Mesendoderm (in vitro differentiated cells): ENCODE results near the gene PRKCB.
"Not testable (repeated sequence)": the region's sequence is repeated elsewhere in the genome, so short reads cannot be mapped to it uniquely, and the experiment has no call there.

Experiments used
- DNase-seq: peaks from one replicate; pipeline ENCODE4 v3.0.0; 2013
- H2AK5ac ChIP-seq: 2 replicates; pipeline ENCODE4 v1.6.1; 2013; ENCODE audit warnings: low read length, inconsistent platforms
- H2BK120ac ChIP-seq: 2 replicates; pipeline ENCODE4 v1.6.1; 2013; ENCODE audit warnings: low read depth, mild to moderate bottlenecking, low read length, moderate library complexity, mixed read lengths
- H2BK15ac ChIP-seq: replicated peaks from 2 replicates; pipeline ENCODE4 v1.6.1; 2013; ENCODE audit warnings: low read depth, mild to moderate bottlenecking, moderate library complexity
- H2BK5ac ChIP-seq: 2 replicates; pipeline ENCODE4 v1.6.1; 2013; ENCODE audit warnings: low read length, inconsistent platforms
- H3K18ac ChIP-seq: 2 replicates; pipeline ENCODE4 v1.6.1; 2013; ENCODE audit warnings: mild to moderate bottlenecking, low read length, mixed read lengths
- H3K23ac ChIP-seq: one replicate; pipeline ENCODE4 v1.6.1; 2013; ENCODE audit warnings: low read length
- H3K27ac ChIP-seq: 2 replicates; pipeline ENCODE4 v1.5.1; 2013; ENCODE audit warnings: low read depth, mild to moderate bottlenecking, inconsistent platforms, low read length, moderate library complexity
- H3K27me3 ChIP-seq: 2 replicates; pipeline ENCODE4 v1.6.1; 2013; ENCODE audit warnings: low read length, control low read depth, mild to moderate bottlenecking, inconsistent platforms; ENCODE audit not compliant: insufficient read depth, poor library complexity
- H3K36me3 ChIP-seq: 2 replicates; pipeline ENCODE4 v1.6.1; 2013; ENCODE audit warnings: low read length, inconsistent platforms; ENCODE audit not compliant: control insufficient read depth, insufficient read depth
- H3K4ac ChIP-seq: one replicate; pipeline ENCODE4 v1.6.1; 2013; ENCODE audit warnings: low read depth, mild to moderate bottlenecking, low read length, moderate library complexity
- H3K4me1 ChIP-seq: 2 replicates; pipeline ENCODE4 v1.6.1; 2013; ENCODE audit warnings: low read depth, low read length, inconsistent platforms; ENCODE audit not compliant: control insufficient read depth
- H3K4me2 ChIP-seq: 2 replicates; pipeline ENCODE4 v1.6.1; 2013; ENCODE audit warnings: low read length
- H3K4me3 ChIP-seq: 2 replicates; pipeline ENCODE4 v1.5.1; 2013; ENCODE audit warnings: mild to moderate bottlenecking, low read length
- H3K56ac ChIP-seq: one replicate; pipeline ENCODE4 v1.6.1; 2013; ENCODE audit warnings: low read length
- H3K79me1 ChIP-seq: 2 replicates; pipeline ENCODE4 v1.6.1; 2013; ENCODE audit warnings: low read length, inconsistent platforms
- H3K79me2 ChIP-seq: 2 replicates; pipeline ENCODE4 v1.6.1; 2013; ENCODE audit warnings: mild to moderate bottlenecking, low read length; ENCODE audit not compliant: control insufficient read depth, insufficient read depth
- H3K9ac ChIP-seq: 2 replicates; pipeline ENCODE4 v1.6.1; 2013; ENCODE audit warnings: low read length, inconsistent platforms
- H4K5ac ChIP-seq: one replicate; pipeline ENCODE4 v1.6.1; 2013; ENCODE audit warnings: low read length
- H4K8ac ChIP-seq: one replicate; pipeline ENCODE4 v1.6.1; 2013; ENCODE audit warnings: low read depth, mild to moderate bottlenecking, control low read depth, low read length, moderate library complexity
- WGBS: extraction: QIAGEN DNeasy Blood & Tissue Kit; methylation state at CpG from one replicate; pipeline ENCODE4 v1.1.7; 2013; ENCODE audit warnings: low lambda C conversion rate, missing lambda C conversion rate; ENCODE audit not compliant: insufficient coverage; ENCODE audit errors: extremely low coverage; 5-methylcytosine and 5-hydroxymethylcytosine counted together

Gene PRKCB

DNA sequence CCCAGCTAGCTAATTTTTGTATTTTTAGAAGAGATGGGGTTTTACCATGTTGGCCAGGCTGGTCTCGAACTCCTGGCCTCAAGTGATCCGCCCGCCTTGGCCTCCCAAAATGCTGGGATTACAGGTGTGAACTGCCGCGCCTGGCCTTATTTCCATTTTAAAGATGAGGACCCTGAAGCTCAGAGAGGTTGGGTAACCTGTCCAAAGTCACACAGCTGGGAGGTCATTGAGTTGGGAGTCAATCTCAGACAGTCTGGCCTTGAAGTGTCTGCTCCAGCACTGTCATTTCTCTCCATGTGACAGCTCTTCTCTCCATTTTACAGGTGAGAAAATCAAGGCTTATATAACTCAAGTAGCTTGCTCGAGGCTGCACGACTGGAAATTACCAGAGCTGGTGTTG, 179.2 kb downstream of the PRKCB start:
- H3K4me1 ChIP-seq, result not testable (repeated sequence)

DNA sequence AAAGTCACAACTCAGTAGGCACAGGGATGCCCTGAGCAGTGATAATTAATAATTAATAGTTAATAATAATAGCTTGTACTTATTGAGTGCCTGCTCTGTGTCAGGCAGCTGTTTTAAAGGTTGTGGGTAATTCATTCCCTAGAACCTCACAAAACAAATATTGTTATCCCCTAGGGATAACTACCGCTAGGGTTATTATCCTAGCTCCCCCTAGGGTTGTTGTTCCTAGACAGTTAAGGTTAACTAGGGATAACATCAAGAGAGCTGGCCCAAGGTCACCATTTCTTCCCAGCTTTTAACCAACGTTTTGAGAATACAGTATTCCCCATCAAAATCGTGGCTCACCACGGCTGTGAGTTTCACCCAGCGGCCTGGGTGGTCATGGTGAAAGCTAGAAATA, 180.1 kb downstream of the PRKCB start:
- no peak for DNase-seq
- H3K4me1 ChIP-seq, result no peaks in the 10 kb centered on the region
- no peak overlapping the region for H2BK15ac ChIP-seq
- H3K4me3 ChIP-seq, result no peak overlapping the region
- no peaks in the 10 kb centered on the region for H3K79me2 ChIP-seq
- no peak overlapping the region for H3K4ac ChIP-seq
- H3K18ac ChIP-seq, result no peak overlapping the region
- no peak overlapping the region for H3K23ac ChIP-seq
- H4K5ac ChIP-seq, result no peak overlapping the region
- no peak overlapping the region for H2BK120ac ChIP-seq
- H3K4me2 ChIP-seq, result no peak overlapping the region
- H3K9ac ChIP-seq, result no peak overlapping the region
- H4K8ac ChIP-seq, result no peak overlapping the region
- no peaks in the 10 kb centered on the region for H3K79me1 ChIP-seq
- H3K27me3 ChIP-seq, result no peaks in the 10 kb centered on the region
- no peak overlapping the region for H3K56ac ChIP-seq
- WGBS, result no CpG with 5 or more reads among the region's 5 CpGs
- H3K27ac ChIP-seq, result no peak overlapping the region
- no peak overlapping the region for H2AK5ac ChIP-seq
- H3K36me3 ChIP-seq, result no peaks in the 10 kb centered on the region
- H2BK5ac ChIP-seq, result no peak overlapping the region

More for the DNA sequence above, 179.2 kb downstream of the PRKCB start:
- DNase-seq, H2BK5ac ChIP-seq, H3K9ac ChIP-seq, H3K18ac ChIP-seq, H3K56ac ChIP-seq, H2BK15ac ChIP-seq, H3K23ac ChIP-seq, H3K4ac ChIP-seq, H2AK5ac ChIP-seq, H3K4me2 ChIP-seq, H3K27me3 ChIP-seq, H2BK120ac ChIP-seq, H4K8ac ChIP-seq, H3K4me3 ChIP-seq, H3K27ac ChIP-seq, H4K5ac ChIP-seq, H3K79me1 ChIP-seq, H3K79me2 ChIP-seq, H3K36me3 ChIP-seq: not testable (repeated sequence)
- no CpG with 5 or more reads among the region's 7 CpGs for WGBS

DNA sequence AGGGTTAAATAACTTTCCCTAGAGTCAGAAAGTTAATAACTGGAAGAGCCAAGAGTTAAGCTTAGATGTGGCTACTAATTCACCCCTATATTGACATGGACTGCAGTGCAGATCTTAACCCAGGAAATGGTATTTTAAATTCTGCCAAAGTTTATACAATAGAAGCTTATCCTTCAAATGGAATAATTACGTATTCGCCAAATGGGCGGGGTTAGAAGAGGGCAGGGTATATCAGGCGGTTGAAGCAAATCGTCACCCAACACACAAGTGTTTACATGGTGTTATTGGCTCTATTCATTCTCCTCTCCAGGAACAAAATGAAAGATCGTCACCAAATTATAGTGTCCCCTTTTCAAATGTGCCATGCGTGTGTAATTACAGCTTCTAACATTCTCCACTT, 182.7 kb downstream of the PRKCB start:
- Histone ChIP-seq H3K18ac (no peak overlapping the region), H2BK15ac (no peak overlapping the region), H3K79me1 (no peaks in the 10 kb centered on the region), H4K8ac (no peak overlapping the region), H3K27me3 (no peaks in the 10 kb centered on the region), H3K56ac (no peak overlapping the region), H2AK5ac (no peak overlapping the region), H3K9ac (no peak overlapping the region), H3K4me1 (no peaks in the 10 kb centered on the region), H3K4ac (no peak overlapping the region), H3K36me3 (no peaks in the 10 kb centered on the region), H3K79me2 (no peaks in the 10 kb centered on the region), H4K5ac (no peak overlapping the region), H3K23ac (no peak overlapping the region), H3K27ac (no peak overlapping the region), H3K4me2 (no peak overlapping the region), H2BK120ac (no peak overlapping the region), H2BK5ac (no peak overlapping the region), H3K4me3 (no peak overlapping the region)
- no peak for DNase-seq
- WGBS, result no CpG with 5 or more reads among the region's 7 CpGs

DNA sequence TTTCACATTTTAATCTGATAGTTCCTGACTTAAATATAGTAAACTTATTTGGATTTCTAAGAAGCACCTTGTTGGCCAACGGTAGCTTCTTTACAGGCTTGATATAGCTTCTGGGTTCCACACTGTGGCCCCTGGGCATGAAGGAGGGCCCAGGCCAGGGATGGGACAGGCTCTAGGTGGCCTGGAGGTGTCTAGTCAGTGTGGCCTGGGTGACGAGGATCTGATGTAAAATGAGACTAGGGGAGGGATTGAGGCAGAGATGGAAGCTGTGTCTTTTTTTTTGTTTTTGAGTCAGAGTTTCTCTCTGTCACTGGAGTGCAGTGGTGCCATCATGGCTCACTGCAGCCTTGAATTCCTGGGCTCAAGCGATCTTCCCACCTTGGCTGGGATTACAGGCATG, 187.0 kb downstream of the PRKCB start:
- no peak overlapping the region for H3K27ac ChIP-seq
- H3K4ac ChIP-seq, result no peak overlapping the region
- H3K79me1 ChIP-seq, result no peaks in the 10 kb centered on the region
- H4K5ac ChIP-seq, result no peak overlapping the region
- no peak overlapping the region for H4K8ac ChIP-seq
- no peaks in the 10 kb centered on the region for H3K27me3 ChIP-seq
- H3K36me3 ChIP-seq, result no peaks in the 10 kb centered on the region
- no peak overlapping the region for H3K56ac ChIP-seq
- H2AK5ac ChIP-seq, result no peak overlapping the region
- no peak overlapping the region for H3K18ac ChIP-seq
- no peak overlapping the region for H3K4me3 ChIP-seq
- WGBS, result no CpG with 5 or more reads among the region's 3 CpGs
- H3K4me1 ChIP-seq, result no peaks in the 10 kb centered on the region
- no peak overlapping the region for H2BK15ac ChIP-seq
- DNase-seq, result no peak
- no peaks in the 10 kb centered on the region for H3K79me2 ChIP-seq
- no peak overlapping the region for H2BK5ac ChIP-seq
- no peak overlapping the region for H2BK120ac ChIP-seq
- H3K4me2 ChIP-seq, result no peak overlapping the region
- H3K23ac ChIP-seq, result no peak overlapping the region
- H3K9ac ChIP-seq, result no peak overlapping the region

DNA sequence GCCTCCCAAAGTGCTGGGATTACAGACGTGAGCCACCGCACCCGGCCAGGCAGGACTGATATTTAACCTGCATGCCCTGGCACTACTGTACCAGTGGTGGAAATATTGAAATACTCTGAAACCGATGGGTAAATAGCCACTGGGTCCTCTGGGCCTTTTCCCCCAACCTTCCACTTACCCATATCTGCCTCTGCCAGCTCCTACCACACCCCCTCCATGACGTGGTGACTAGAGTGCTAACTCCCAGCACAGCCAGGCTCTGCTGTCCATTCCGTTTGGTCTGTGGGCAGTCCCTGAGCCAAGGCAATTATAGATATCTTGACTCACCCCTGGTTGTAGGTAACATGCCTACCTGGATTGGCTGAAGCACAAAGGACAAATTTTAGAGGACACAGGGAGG, 187.8 kb downstream of the PRKCB start:
- H3K9ac ChIP-seq, result no peak overlapping the region
- no CpG with 5 or more reads among the region's 6 CpGs for WGBS

DNA sequence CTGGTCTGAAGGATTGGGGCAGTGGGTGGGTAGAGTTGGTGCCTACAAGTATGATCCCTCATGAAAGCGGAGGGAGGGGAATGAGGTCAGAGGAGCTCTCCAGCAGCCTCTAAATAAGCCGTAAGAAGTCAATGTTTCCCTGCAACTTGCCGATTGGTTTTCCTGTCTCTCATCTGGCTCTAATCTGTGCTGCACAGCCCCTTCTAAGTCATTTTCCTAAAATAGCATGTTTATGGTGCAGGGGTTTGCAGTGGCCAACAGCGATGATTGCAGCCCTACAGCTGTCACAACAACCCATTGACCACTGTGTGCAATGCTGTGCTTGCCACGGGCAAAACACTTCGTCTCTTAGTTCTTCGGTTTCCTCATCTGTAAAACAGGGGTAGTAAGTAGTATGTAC, 189.2 kb downstream of the PRKCB start:
- Histone ChIP-seq H2BK120ac (no peak overlapping the region), H2BK15ac (no peak overlapping the region), H3K36me3 (no peaks in the 10 kb centered on the region), H4K8ac (no peak overlapping the region), H2AK5ac (no peak overlapping the region), H3K79me2 (no peaks in the 10 kb centered on the region), H3K4ac (no peak overlapping the region), H3K27me3 (no peaks in the 10 kb centered on the region), H3K4me3 (no peak overlapping the region), H3K9ac (no peak overlapping the region), H3K27ac (no peak overlapping the region), H3K18ac (no peak overlapping the region), H3K4me2 (no peak overlapping the region), H3K23ac (no peak overlapping the region), H4K5ac (no peak overlapping the region), H3K79me1 (no peaks in the 10 kb centered on the region), H3K56ac (no peak overlapping the region), H3K4me1 (no peaks in the 10 kb centered on the region), H2BK5ac (no peak overlapping the region)
- DNase-seq, result no peak
- WGBS, result no CpG with 5 or more reads among the region's 7 CpGs

More for the DNA sequence above, 187.8 kb downstream of the PRKCB start:
- H4K8ac ChIP-seq, result no peak overlapping the region
- H3K27ac ChIP-seq, result no peak overlapping the region
- DNase-seq, result no peak
- H3K18ac ChIP-seq, result no peak overlapping the region
- H3K79me1 ChIP-seq, result no peaks in the 10 kb centered on the region
- H3K27me3 ChIP-seq, result no peaks in the 10 kb centered on the region
- no peak overlapping the region for H3K4ac ChIP-seq
- H3K56ac ChIP-seq, result no peak overlapping the region
- no peak overlapping the region for H3K4me3 ChIP-seq
- H2BK15ac ChIP-seq, result no peak overlapping the region
- no peaks in the 10 kb centered on the region for H3K4me1 ChIP-seq
- H2BK120ac ChIP-seq, result no peak overlapping the region
- no peak overlapping the region for H2AK5ac ChIP-seq
- no peak overlapping the region for H2BK5ac ChIP-seq
- H3K36me3 ChIP-seq, result no peaks in the 10 kb centered on the region
- H3K79me2 ChIP-seq, result no peaks in the 10 kb centered on the region
- no peak overlapping the region for H3K4me2 ChIP-seq
- no peak overlapping the region for H3K23ac ChIP-seq
- no peak overlapping the region for H4K5ac ChIP-seq
